ENCODE measurements around the gene CYP2W1.
"Not testable (repeated sequence)": the region's sequence is repeated elsewhere in the genome, so short reads cannot be mapped to it uniquely, and the experiment has no call there.

CYP2W1 gene

GRCh38 chr7:996079-996872 lies 13.3 kb downstream of the CYP2W1 start:
- Histone ChIP-seq H3K36me3 (ENCODE audit: insufficient read depth, low read length) (peaks cover 20% of the 10 kb centered on the region), H3K27me3 (ENCODE audit: insufficient read depth, low read length) (no peaks in the 10 kb centered on the region), H3K4me3 (ENCODE audit: low read length) (no peak overlapping the region), H3K9me3 (ENCODE audit: low read length) (no peaks in the 10 kb centered on the region), H3K4me1 (ENCODE audit: insufficient read depth, low read length) (peaks cover 10% of the 10 kb centered on the region), H2AFZ (ENCODE audit: low read depth, low read length) (no peak overlapping the region)

- H3K36me3 ChIP-seq (ENCODE audit: insufficient read depth, low read length), result peaks cover 20% of the 10 kb centered on the region
- H3K9me3 ChIP-seq (ENCODE audit: low read length), result no peaks in the 10 kb centered on the region
- no peaks in the 10 kb centered on the region for H3K27me3 ChIP-seq (ENCODE audit: insufficient read depth, low read length)
- no peak overlapping the region for H3K4me3 ChIP-seq (ENCODE audit: low read length)
- no peak overlapping the region for H2AFZ ChIP-seq (ENCODE audit: low read depth, low read length)
- H3K4me1 ChIP-seq (ENCODE audit: insufficient read depth, low read length), result peaks cover 8% of the 10 kb centered on the region
These were observed 14.7 kb downstream of the CYP2W1 start for GRCh38 chr7:997404-998395.

GRCh38 chr7:999149-999879 lies 16.3 kb downstream of the CYP2W1 start:
- Histone ChIP-seq H3K27me3 (ENCODE audit: insufficient read depth, low read length) (no peaks in the 10 kb centered on the region), H3K4me3 (ENCODE audit: low read length) (no peak overlapping the region), H3K9me3 (ENCODE audit: low read length) (no peaks in the 10 kb centered on the region), H3K4me1 (ENCODE audit: insufficient read depth, low read length) (no peaks in the 10 kb centered on the region), H2AFZ (ENCODE audit: low read depth, low read length) (no peak overlapping the region), H3K36me3 (ENCODE audit: insufficient read depth, low read length) (peaks cover 25% of the 10 kb centered on the region)

DNA sequence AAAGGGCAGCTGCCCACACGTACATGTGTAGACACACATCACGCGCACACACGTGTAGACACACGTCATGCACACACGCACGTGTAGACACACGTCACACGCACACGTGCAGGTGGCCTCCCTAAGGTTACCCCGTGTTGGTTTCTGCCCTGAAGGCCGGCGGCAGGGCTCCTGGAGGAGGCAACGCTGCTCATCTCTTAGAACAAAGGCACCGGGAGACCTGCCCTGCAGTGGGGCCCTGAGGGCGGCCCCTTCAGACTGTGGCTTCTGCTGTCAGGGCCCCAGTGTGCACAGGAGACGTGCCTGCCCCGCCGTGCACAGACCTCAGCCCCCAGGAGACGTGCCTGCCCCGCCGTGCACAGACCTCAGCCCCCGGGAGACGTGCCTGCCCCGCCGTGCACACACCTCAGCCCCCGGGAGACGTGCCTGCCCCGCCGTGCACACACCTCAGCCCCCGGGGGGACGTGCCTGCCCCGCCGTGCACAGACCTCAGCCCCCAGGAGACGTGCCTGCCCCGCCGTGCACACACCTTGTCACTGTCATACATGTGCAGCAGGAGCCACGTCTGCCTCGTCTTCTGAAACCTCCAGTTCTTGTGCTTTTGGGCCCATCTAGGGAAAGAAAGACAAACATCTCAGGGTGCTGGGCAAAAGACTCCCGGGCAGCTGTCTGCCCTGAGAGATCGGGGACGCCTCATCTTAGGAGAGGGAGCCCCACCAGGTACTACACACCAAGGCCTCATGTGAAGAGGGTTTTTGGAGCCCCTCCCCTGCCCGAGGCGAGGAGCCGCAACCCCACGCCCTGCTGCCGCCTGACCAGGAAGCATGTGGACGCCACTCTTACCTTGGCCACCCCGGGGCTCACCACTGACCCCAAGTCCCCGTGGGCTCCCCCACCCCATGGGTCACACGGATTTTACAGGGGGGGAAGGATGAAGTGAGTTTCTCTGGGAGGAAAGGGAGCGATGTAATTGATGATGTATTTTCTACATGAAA lies 17.3 kb downstream of the CYP2W1 start:
- Histone ChIP-seq H2AFZ (ENCODE audit: low read depth, low read length) (no peak overlapping the region), H3K4me1 (ENCODE audit: insufficient read depth, low read length) (no peaks in the 10 kb centered on the region), H3K9me3 (ENCODE audit: low read length) (no peaks in the 10 kb centered on the region), H3K4me3 (ENCODE audit: low read length) (no peak overlapping the region), H3K27me3 (ENCODE audit: insufficient read depth, low read length) (no peaks in the 10 kb centered on the region), H3K36me3 (ENCODE audit: insufficient read depth, low read length) (peaks cover 29% of the 10 kb centered on the region)

- not testable (repeated sequence) for H2AFZ ChIP-seq (ENCODE audit: low read depth, low read length)
These were observed 18.2 kb downstream of the CYP2W1 start for GRCh38 chr7:1001069-1001770.

DNA sequence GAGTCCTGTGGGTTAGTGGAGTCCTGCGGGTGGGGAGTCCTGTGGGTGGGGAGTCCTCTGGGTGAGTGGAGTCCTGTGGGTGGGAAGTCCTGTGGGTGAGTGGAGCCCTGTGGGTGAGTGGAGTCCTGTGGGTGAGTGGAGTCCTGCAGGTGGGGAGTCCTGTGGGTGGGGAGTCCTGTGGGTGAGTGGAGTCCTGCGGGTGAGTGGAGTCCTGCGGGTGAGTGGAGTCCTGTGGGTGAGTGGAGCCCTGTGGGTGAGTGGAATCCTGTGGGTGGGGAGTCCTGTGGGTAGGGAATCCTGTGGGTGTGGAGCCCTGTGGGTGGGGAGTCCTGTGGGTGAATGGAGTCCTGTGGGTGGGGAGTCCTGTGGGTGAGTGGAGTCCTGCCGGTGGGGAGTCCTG lies 19.0 kb downstream of the CYP2W1 start:
- not testable (repeated sequence) for H3K27me3 ChIP-seq (ENCODE audit: insufficient read depth, low read length); H3K9me3 ChIP-seq (ENCODE audit: low read length); H2AFZ ChIP-seq (ENCODE audit: low read depth, low read length); H3K4me3 ChIP-seq (ENCODE audit: low read length); H3K4me1 ChIP-seq (ENCODE audit: insufficient read depth, low read length)
- peaks cover 22% of the 10 kb centered on the region for H3K36me3 ChIP-seq (ENCODE audit: insufficient read depth, low read length)

More at GRCh38 chr7:1001069-1001770, 18.2 kb downstream of the CYP2W1 start:
- H3K36me3 ChIP-seq (ENCODE audit: insufficient read depth, low read length), result peaks cover 25% of the 10 kb centered on the region
- not testable (repeated sequence) for H3K9me3 ChIP-seq (ENCODE audit: low read length); H3K27me3 ChIP-seq (ENCODE audit: insufficient read depth, low read length); H3K4me3 ChIP-seq (ENCODE audit: low read length); H3K4me1 ChIP-seq (ENCODE audit: insufficient read depth, low read length)

GRCh38 chr7:1002445-1002844 lies 19.5 kb downstream of the CYP2W1 start:
- not testable (repeated sequence) for H3K27me3 ChIP-seq (ENCODE audit: insufficient read depth, low read length); H2AFZ ChIP-seq (ENCODE audit: low read depth, low read length); H3K9me3 ChIP-seq (ENCODE audit: low read length); H3K4me1 ChIP-seq (ENCODE audit: insufficient read depth, low read length); H3K4me3 ChIP-seq (ENCODE audit: low read length)
- H3K36me3 ChIP-seq (ENCODE audit: insufficient read depth, low read length), result peaks cover 25% of the 10 kb centered on the region

DNA sequence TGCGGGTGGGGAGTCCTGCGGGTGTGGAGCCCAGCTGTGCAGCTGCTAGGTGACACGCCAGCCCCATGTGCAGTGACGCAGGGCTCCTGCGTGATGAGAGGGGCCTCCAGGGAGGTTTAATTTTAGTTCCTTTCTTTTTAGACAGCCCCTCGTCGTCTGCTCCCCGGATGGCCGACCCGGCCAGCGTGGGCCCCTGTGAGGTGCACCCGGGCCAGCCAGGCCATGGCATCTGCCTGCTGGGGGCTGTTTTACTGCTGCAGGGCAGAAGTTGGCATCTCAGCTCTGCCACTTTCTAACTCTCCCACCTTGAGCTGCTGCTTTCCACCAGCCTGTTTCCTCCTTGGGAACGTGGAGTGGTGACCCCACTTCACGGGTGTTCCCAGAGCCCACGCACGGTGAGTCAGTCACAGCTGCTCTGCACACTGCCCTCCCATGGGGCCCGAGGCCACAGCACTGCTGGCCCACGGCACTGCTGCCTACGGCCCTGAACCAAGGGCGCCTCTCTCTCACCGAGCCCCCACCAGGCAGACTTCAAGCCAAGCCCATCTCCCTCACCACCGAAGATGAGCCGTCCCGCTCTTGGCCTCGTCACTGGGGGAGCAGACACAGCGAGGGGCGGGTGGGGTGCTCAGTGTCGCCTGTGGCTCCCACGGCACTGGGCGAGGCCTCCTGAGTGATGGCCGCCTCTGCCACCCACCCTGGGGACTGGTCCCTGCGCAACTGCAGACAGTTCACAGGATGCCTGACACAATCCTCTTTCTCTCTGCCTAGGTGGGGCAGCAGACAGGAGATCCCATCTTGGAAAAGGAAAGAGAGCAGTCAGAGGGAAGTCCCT lies 21.3 kb downstream of the CYP2W1 start:
- Histone ChIP-seq H3K36me3 (ENCODE audit: insufficient read depth, low read length) (peaks cover 36% of the 10 kb centered on the region), H3K9me3 (ENCODE audit: low read length) (no peaks in the 10 kb centered on the region), H3K4me3 (ENCODE audit: low read length) (no peak overlapping the region)

DNA sequence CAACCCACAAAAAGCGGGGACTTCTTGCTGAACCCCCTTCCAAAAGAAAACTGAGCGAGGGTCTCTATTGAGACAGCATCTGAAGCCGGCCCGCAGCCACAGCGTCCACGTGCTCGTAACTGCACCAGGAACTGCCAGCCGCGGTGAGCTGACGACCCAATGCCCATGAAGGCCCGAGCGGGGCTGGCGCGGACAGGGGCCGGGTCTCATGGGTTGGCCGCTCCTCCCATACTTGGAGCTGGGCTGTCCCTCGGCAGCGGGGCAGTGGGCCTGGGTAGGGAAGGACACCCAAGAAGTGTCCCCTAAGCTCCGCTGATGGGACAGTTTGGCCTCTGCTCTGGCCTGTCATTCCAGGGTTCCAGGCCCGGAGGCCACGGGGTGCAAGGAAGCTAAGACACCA lies 22.3 kb downstream of the CYP2W1 start:
- no peaks in the 10 kb centered on the region for H3K27me3 ChIP-seq (ENCODE audit: insufficient read depth, low read length)
- H3K4me3 ChIP-seq (ENCODE audit: low read length), result no peak overlapping the region
- no peaks in the 10 kb centered on the region for H3K4me1 ChIP-seq (ENCODE audit: insufficient read depth, low read length)
- H3K9me3 ChIP-seq (ENCODE audit: low read length), result no peaks in the 10 kb centered on the region
- peaks cover 46% of the 10 kb centered on the region for H3K36me3 ChIP-seq (ENCODE audit: insufficient read depth, low read length)
- H2AFZ ChIP-seq (ENCODE audit: low read depth, low read length), result no peak overlapping the region

More for the DNA sequence above, 21.3 kb downstream of the CYP2W1 start:
- no peaks in the 10 kb centered on the region for H3K27me3 ChIP-seq (ENCODE audit: insufficient read depth, low read length)
- H2AFZ ChIP-seq (ENCODE audit: low read depth, low read length), result no peak overlapping the region
- H3K4me1 ChIP-seq (ENCODE audit: insufficient read depth, low read length), result no peaks in the 10 kb centered on the region

DNA sequence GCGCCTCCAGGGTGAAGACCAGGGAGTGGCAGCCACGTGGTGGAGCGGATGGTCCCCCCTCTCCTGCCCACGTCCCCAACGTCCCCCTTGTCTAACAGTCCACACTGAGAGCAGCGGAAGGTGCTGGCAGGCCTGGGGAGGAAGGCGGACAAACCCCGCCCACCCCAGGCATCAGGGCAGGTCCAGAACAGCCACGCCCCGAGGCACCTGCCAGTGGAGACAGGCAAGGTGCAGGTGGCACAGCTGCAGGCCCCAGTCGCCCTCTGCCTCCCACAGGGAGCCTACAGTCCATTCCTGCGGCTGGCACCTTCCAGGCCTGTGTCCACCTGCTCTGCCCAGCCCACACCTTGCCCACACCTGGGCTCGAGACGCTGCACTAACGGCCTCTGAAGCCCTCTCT lies 24.9 kb downstream of the CYP2W1 start:
- Histone ChIP-seq H3K9me3 (ENCODE audit: low read length) (no peaks in the 10 kb centered on the region), H3K4me1 (ENCODE audit: insufficient read depth, low read length) (no peaks in the 10 kb centered on the region), H3K36me3 (ENCODE audit: insufficient read depth, low read length) (peaks cover 46% of the 10 kb centered on the region), H2AFZ (ENCODE audit: low read depth, low read length) (no peak overlapping the region), H3K27me3 (ENCODE audit: insufficient read depth, low read length) (no peaks in the 10 kb centered on the region), H3K4me3 (ENCODE audit: low read length) (no peak overlapping the region)

GRCh38 chr7:1008733-1009363 lies 25.9 kb downstream of the CYP2W1 start:
- Histone ChIP-seq H2AFZ (ENCODE audit: low read depth, low read length) (no peak overlapping the region), H3K4me3 (ENCODE audit: low read length) (no peak overlapping the region), H3K27me3 (ENCODE audit: insufficient read depth, low read length) (no peaks in the 10 kb centered on the region), H3K9me3 (ENCODE audit: low read length) (no peaks in the 10 kb centered on the region), H3K4me1 (ENCODE audit: insufficient read depth, low read length) (peaks cover 1% of the 10 kb centered on the region), H3K36me3 (ENCODE audit: insufficient read depth, low read length) (peaks cover 46% of the 10 kb centered on the region)

Data from neuron (in vitro differentiated cells).